Transverse colon (tissue), 4 donors: Measurements from ENCODE around the gene ZNF335. TPM values are rescaled to one million over a fixed set of nuclear protein-coding genes. Genes with fewer than 3 reads are reported as not detected.

Experiments used
- DNase-seq: peaks from one replicate; pipeline ENCODE4 v3.0.0-alpha.2; 2019
- H3K27ac ChIP-seq, 4 donors: fragments of 200-600 bp; sonication (generic); 2 replicates each; pipeline ENCODE4 v1.5.1; 2016 to 2018; ENCODE audit warnings: inconsistent platforms in 4 of 4
- H3K27me3 ChIP-seq: fragments of 200-600 bp; sonication (generic); 2 replicates; pipeline ENCODE4 v1.5.1; 2017; ENCODE audit warnings: inconsistent platforms
- H3K36me3 ChIP-seq, 4 donors: fragments of 200-600 bp; sonication (generic); 2 replicates each; pipeline ENCODE4 v1.5.1; 2017 to 2019; ENCODE audit warnings: inconsistent platforms in 4 of 4
- H3K4me1 ChIP-seq, 4 donors: fragments of 200-600 bp; sonication (generic); 2 replicates each; pipeline ENCODE4 v1.5.1; 2017 to 2020; ENCODE audit warnings: inconsistent platforms in 4 of 4
- H3K4me3 ChIP-seq, 4 donors: fragments of 200-600 bp; sonication (generic); 1 replicate in 1 of 4; 2 replicates in 3 of 4; pipeline versions ENCODE4 v1.5.1 to v1.6.1; 2017 to 2019; ENCODE audit warnings: inconsistent platforms in 4 of 4
- H3K9me3 ChIP-seq, 2 donors: fragments of 200-600 bp; sonication (generic); 2 replicates each; pipeline ENCODE4 v1.5.1; 2017 to 2019; ENCODE audit warnings: inconsistent platforms in 2 of 2
- CTCF ChIP-seq, 5 experiments: fragments of 200-600 bp in 3 of 5; fragments of 450-650 bp in 2 of 5; sonication (generic) in 3 of 5; IDR thresholded peaks; 1 replicate in 2 of 5; 2 replicates in 3 of 5; pipeline ENCODE4 v1.5.1; 2016 to 2017; ENCODE audit warnings: antibody characterized with exemption in 5 of 5, inconsistent platforms in 3 of 5, mild to moderate bottlenecking in 2 of 5, moderate library complexity in 1 of 5
- EP300 ChIP-seq: sonication (generic); formaldehyde crosslinking; IDR thresholded peaks from one replicate; pipeline ENCODE4 v1.6.1; 2017; ENCODE audit warnings: antibody characterized with exemption, low read depth
- POLR2A ChIP-seq: fragments of 450-650 bp; IDR thresholded peaks from one replicate; pipeline ENCODE4 v1.6.1; 2016; ENCODE audit warnings: antibody characterized with exemption, mild to moderate bottlenecking, moderate library complexity
- POLR2AphosphoS5 ChIP-seq, 3 donors: sonication (generic); formaldehyde crosslinking; IDR thresholded peaks; one replicate each; pipeline ENCODE4 v1.6.1; 2016; ENCODE audit warnings: antibody characterized with exemption in 3 of 3
- WGBS, 2 donors: methylation state at CpG; one replicate each; pipeline ENCODE4 v1.1.5; 2018; ENCODE audit warnings: low coverage in 1 of 2; 5-methylcytosine and 5-hydroxymethylcytosine counted together
- in situ Hi-C, 4 donors: fragments of 200-750 bp; cut with MboI; loops; one replicate each; pipeline versions ENCODE4 v1.15.0 to v1.15.1; 2017; ENCODE audit warnings: low sequenced_read_pairs in 3 of 4, low pct_ligation_motif_present in 1 of 4, low pct_unique_long_range_greater_than_20kb in 1 of 4
- intact Hi-C: fragments of 100-400 bp; cut with DNase I; formaldehyde crosslinking; loops from one replicate; pipeline ENCODE4 v1.15.1; 2023; ENCODE audit warnings: low total_unique reads
- total RNA-seq, 4 donors: library from RNA; depleted of rRNA; stranded (reverse); fragments of >200 nt; gene quantifications; one replicate each; pipeline ENCODE4 v1.1.0, GENCODE V29; 2016

Gene ZNF335
- total RNA-seq, 4 donors from 2014 or later: 27.0 to 80.0 (median 32.4) TPM

DNA sequence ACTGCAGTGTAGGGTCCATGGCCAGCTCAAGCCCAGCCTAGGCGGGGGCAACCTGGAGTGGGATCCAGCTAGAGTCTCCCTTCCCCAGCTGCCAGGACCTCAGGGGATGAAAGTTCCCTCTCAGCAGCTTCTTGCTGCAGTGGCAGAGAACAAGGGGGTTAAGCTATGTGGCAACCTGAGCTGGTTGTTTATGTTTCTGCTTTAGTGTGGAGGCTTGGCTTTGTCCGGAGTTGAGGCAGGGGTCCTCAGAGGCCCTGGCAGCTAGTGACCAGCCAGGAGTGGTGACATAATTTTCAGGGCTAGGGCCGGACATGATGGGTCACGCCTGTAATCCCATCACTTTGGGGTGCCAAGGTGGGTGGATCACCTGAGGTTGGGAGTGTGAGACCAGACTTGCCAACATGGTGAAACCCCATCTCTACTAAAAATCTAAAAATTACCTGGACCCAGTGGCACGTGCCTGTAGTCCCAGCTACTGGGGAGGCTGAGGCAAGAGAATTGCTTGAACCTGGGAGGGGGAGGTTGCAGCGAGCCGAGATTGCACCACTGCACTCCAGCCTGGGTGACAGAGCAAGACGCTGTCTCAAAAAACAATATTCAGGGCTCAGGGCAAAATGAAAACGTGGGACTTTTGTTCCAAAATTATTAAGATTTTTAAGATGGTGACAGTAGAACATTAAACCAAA is 46.0 kb downstream of the ZNF335 start:
- 56 to 78% methylated on average over 4 to 9 of the region's 9 CpGs for WGBS, 2 donors
- Histone ChIP-seq H3K4me3 (no peak overlapping the region), H3K9me3 (no peaks in the 10 kb centered on the region), H3K27ac (peak overlapping the region in 1 of 4 donors; percentile 62), H3K27me3 (no peaks in the 10 kb centered on the region), H3K4me1 (peaks cover 0 to 14% (median 6%) of the 10 kb centered on the region in 4 donors), H3K36me3 (no peaks in the 10 kb centered on the region)
- DNase-seq: no peak
- in situ Hi-C loops (no loop called here), intact Hi-C loops (no loop called here)
- TF ChIP-seq POLR2AphosphoS5 (IDR thresholded peaks at IDR 0.05) (no peak), EP300 (no peak), POLR2A (no peak)

GRCh38 chr20:45924391-45925261 is 47.4 kb downstream of the ZNF335 start:
- Histone ChIP-seq H3K27ac (peak overlapping the region; percentile 62 to 74 (median 64)), H3K4me1 (peaks cover 4 to 26% (median 7%) of the 10 kb centered on the region in 4 donors), H3K9me3 (no peaks in the 10 kb centered on the region), H3K27me3 (no peaks in the 10 kb centered on the region), H3K36me3 (no peaks in the 10 kb centered on the region), H3K4me3 (no peak overlapping the region)
- intact Hi-C loops: no loop called here
- DNase-seq: no peak
- 44 to 100% methylated on average over 3 to 21 of the region's 21 CpGs for WGBS, 2 donors
- in situ Hi-C loops: no loop called here
- peak in 1 of 3 donors; percentile 21 for TF ChIP-seq POLR2AphosphoS5 (IDR thresholded peaks at IDR 0.05)
- no peak for TF ChIP-seq CTCF (IDR thresholded peaks at IDR 0.05)

GRCh38 chr20:45921337-45922189 is 50.4 kb downstream of the ZNF335 start:
- no peak for DNase-seq
- H3K4me3 ChIP-seq: no peak overlapping the region
- intact Hi-C loops: no loop called here

More at GRCh38 chr20:45921337-45922189, 50.4 kb downstream of the ZNF335 start:
- peaks cover 4 to 51% (median 19%) of the 10 kb centered on the region in 4 donors for H3K4me1 ChIP-seq
- WGBS, 2 donors: 75 to 85% methylated on average over 5 to 11 of the region's 11 CpGs
- H3K27me3 ChIP-seq: no peaks in the 10 kb centered on the region
- H3K36me3 ChIP-seq: no peaks in the 10 kb centered on the region
- TF ChIP-seq EP300 (no peak), POLR2AphosphoS5 (IDR thresholded peaks at IDR 0.05) (no peak), POLR2A (no peak), CTCF (IDR thresholded peaks at IDR 0.05) (no peak)
- in situ Hi-C loops: no loop called here
- no peaks in the 10 kb centered on the region for H3K9me3 ChIP-seq
- H3K27ac ChIP-seq: peak overlapping the region in 2 of 4 donors; percentile 67 to 69
